Fibroblast of gingiva (primary cell): ENCODE results near the gene RSPRY1.
A peak's percentile ranks its signal among the peaks of the same experiment; 100 is the strongest.

Source experiments
- DNase-seq: peaks from one replicate; pipeline ENCODE4 v3.0.0-alpha.2; 2011; ENCODE audit warnings: low read depth

Gene RSPRY1

DNA sequence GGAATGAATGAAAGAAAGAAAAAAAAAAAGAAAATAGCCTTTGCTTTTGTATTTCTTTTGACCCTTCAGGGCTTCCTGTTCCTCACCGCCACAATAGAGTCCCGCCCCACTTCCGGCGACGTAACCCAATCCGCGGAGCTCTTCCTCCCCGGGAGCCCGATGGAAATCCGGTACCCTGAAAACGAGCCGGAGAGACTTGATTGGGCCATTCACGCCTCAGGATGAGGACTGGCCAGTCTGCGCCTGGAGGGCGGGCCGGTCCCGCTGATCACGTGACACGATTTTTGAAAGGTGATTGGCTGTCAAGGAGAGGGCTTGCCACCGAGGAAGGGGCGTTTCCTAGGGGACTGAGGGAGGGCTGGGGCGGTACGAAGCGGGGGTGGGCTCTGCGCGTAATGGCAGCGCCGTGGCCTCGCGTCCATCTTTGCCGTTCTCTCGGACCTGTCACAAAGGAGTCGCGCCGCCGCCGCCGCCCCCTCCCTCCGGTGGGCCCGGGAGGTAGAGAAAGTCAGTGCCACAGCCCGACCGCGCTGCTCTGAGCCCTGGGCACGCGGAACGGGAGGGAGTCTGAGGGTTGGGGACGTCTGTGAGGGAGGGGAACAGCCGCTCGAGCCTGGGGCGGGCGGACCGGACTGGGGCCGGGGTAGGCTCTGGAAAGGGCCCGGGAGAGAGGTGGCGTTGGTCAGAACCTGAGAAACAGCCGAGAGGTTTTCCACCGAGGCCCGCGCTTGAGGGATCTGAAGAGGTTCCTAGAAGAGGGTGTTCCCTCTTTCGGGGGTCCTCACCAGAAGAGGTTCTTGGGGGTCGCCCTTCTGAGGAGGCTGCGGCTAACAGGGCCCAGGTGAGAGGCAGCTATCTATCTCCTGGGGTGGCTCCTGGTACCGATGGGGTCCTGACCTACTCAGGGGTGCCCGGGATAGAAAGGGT is at the start of gene RSPRY1, which contains the start of gene PSME3IP1:
RSPRY1 (plus strand) TSS at position 385 of the 927 bp plus-strand sequence. CDS start 18,330 bp downstream, outside the sequence.
PSME3IP1 (minus strand) TSS at position 95 of the 927 bp plus-strand sequence. CDS start 12,185 bp downstream, outside the sequence.
- DNase-seq: peak; percentile 99

DNA sequence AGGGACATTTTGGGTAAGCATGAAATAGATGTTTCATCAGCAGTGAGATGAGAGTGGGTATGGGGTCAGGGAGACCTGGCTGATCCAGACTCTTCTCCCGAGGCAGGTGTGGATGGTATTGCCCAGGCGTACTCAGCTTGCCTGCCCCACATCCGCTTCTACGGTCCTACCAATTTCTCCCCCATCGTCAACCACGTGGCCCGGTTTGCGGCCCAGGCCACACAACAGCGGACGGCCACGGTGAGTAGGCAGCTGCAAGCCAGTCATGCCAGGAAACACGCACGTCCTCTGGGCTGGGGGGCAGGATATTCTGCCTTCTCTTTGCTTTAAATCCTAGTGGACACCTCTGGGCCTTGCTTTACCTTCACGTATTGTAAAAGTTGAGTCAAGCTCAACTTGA is 49.1 kb upstream of the RSPRY1 start:
- no peak for DNase-seq

DNA sequence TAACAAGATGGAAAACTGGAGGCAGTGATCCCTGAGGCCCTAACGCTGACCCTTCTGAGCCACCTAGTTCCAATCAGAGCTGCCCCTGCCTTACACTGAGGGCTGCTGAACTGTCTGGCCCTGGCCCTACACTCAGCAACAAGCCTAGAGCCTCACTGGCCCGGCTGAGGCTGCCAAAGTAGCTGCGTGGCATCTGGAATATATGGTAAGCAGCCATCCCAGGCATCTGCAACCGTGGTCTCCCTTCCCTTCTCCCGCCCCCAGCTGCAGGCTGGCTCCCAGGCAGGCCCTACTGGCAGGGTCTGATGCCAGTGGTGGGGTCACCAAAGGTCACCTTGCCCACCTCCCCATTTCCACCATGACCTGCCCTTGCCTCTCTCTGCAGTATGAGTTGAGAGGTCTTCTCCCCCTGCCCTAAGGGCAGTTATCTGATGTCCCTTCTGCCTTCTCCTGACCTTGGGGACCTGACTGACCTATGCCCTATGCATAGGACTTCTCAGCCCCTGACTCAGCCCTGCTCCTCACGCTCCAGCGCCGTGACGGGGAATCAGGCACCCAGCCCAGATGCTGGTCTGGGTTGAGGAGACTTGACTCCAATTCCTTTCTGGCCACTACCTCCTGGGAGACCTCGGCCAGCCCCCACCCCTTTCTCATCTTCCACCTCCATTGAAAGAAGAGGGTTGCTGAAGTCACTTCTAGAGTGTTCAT is 48.4 kb upstream of the RSPRY1 start:
- DNase-seq: no peak

DNA sequence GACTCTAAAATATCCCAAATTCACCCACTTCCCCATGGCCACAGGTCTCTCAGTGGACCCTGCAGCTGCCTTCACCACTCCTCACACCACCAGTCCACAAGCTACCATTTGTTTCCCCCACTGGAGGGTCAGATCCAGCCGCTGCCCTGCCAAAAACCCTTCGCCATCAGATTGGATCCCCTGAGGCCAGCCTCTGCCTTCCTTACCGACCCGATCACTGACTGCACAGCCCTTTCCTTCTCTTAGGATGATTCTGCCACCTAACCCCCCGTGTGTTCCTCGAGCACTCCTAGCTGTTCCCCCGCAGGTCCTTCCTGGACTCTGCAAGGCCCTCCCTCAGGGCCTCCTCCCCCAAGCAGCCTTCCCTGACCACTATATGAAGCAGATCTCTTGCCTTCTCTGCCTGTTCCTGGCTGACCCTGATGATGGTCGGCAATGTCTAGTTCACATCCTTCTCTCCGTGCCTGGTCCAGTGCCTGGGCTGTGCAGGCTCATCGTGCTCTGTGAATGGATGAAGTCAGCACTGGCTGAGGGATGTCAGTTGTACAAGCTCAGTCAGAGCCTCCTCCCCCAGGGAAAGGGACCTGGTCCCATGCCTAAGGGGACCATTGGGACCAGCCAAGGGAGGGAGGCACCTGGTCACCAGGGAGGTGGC is 47.7 kb upstream of the RSPRY1 start:
- DNase-seq: no peak

DNA sequence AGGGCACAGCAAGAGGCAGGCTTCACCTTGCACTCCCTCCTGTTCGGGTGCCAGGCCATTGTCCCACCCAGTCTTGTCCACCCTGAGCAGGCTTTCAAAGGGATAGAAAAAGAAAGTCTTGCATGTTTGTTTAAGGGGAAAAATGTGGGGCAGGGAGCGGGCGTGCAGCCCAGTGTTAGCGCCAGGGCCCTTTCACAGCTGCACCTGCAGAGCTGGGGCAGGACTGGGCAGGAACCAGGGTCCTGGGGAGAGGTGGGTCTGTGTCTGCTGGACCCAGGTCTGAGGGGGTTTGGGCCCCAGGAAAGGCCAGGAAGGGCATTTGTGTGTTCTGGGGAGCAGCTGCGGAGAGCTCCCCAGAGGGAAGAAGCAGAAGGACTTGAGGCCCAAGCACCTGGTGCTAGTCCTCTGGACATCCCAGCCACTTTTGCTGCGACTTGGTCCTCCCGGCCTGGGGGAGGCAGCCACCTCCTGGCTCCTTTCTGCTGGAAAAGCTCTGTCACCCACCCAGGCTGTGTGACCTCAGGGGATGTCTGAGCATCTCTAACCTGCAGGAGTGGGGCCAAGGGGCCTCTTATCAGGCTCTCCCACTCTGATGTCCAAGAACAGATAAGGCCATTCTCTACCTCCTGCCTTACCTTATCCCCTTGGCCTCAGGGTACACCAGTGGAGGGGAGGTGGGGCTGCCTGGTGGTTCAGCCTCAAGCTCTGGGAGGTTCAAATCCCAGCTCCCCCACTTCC is 45.0 kb upstream of the RSPRY1 start:
- DNase-seq: no peak

DNA sequence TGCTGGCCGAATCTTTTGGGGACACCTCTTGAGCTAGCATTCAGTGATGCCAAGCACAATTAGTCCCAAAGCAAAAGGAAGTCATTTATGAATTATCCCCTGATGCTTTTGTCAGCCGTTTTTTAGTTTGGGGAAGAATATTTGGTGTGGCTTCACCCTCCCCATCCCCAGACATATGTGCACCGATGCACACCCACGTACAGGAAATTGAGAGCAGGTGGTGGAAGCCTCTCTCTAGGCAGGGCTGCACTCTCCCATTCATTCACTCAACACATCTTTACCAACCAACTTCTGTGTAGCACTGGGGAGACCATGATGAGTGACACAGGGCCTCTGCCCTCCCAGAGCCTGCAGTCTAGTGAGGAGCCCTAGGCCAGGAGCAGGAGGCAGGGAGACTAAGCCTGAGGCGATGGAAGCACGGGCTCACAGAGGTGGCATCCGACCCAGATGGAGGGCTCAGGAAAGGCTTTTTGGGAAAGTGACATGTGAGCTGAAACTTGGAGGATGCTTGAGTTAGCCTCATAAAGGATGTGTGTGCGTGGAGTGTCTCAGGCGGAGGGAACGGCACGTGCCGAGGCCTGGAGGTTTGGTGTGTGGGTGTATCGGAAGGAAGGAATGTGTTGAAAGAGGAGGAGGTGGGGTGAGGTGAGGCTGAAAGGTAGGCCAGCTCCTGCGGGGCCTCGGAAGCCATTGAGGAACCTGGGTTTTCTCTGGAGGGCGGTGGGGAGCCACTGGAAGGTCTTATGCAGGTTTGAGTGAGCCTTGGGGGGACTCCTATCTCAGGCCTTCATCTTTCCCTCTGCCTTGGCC is 44.1 kb upstream of the RSPRY1 start:
- no peak for DNase-seq

DNA sequence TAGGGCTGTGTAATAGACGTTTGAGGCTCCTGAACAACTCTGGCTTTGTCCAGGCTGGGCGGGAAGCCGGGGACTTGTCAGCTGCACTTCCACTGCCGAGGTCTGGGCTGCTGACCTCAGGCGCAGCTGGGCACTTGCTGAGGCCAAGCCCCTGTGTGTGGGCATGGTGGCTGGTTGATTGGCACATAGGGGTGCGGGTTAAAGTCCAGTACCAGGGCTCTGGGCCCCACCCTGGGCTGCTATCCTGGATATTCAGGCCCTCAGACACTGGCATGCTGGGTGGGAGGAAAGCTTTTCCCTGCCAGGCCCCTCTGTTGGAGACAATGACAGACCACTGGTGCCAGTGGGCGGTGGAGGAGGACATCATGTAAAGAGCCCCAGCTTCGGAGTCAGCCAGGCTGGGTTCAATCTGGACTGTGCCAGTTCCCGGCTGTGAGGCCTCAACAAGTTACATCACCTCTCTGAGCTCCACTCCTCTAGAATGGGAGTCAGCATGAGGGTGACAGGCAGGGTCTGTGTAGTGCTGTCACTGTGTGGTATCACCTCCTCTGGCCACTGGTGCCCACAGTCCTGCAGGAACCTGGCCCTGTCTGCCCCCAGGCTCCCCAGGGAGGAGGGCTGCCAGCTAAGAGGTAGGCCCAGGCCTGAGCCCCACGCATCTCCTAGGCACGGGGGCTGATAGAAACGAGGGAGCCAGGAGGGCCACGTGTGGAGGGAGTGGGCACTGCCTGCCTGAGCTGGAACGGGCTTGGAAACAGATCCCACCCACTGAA is 42.8 kb upstream of the RSPRY1 start:
- DNase-seq: no peak

DNA sequence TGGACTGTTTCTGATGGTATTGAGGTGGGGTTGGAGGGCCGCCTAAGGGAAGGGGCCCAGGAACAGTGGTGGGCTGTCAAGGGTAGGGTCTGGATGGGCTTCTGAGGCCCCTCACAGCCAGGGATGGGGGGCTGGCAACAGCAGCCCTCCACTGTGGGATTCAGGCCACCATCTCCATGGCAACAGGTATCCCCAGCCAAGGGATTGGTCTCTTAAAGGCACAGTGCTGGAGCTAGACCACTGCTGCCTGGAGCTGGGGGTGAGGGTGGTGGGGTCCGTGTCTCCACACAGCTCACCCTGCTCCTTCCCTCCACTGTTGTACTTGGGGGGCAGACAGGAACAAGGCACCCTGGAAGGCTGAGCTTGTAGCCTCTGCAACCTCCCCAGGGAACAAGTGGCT is 42.1 kb upstream of the RSPRY1 start:
- no peak for DNase-seq

DNA sequence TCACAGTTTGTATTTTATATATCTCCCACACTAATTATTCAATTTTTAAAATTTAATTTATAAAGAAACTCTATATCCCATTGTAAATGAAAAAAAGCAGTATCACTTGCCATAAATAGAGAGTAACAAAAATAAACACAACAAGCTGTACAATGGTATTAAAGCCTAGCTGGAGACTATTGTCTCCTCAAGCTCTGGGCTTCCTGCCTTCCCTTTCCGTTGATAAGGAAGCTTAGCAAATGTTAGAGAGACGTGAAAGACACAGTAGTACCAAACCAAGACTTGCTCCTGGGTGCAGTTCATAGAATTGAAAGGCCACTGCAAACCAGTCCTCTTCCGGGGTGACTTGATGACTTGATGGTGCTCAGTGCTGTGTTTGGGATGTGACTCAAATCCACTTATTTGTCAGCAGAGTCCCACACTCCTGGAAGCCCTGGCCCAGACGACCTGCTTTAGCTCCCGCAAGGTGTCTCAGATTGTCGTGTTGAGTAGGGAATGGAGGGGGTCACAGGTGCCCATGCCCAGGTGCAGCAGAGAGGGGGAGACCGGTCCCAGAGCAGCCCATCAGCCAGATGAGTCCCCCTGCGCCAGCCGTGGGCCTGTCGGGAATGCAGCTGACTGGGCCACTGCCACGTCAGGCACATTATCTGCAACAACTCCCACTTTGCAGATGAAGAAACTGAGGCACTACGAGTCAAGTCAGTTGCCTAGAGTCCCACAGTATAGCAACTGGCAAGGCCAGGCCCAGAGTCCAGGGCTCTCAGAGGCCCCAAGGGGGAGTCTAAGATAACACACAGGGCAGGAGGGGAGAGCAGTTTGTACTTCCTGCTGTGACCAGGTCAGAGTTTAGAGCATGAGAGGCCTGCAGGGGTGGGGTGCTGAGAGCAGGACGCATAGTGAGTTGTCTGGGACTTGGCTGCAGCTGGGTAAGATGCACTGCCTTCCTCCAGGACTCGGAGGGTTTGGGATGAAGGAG is 40.8 kb upstream of the RSPRY1 start:
- DNase-seq: no peak

DNA sequence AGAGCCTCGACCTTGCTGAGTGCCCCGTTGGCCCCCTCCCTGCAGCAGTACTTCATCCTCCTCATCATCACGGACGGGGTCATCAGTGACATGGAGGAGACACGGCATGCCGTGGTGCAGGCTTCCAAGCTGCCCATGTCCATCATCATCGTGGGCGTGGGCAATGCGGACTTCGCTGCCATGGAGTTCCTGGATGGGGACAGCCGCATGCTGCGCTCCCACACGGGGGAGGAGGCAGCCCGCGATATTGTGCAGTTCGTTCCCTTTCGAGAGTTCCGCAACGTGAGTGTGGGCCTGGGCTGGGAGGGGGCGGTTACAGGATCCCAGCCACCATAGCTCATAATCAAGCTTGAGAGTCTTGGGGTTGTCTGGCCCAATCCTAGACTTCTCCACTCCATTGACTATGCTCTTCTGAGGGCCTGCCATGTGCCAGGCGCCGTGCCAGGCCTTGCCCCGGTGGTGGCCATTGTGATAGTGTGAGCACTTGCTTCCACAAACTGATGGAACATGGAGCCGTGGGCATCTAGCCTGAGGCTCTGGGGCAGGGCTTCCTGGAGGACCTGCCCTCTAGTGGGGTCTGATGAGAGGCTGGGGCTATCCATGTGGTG is 40.0 kb upstream of the RSPRY1 start:
- DNase-seq: no peak

DNA sequence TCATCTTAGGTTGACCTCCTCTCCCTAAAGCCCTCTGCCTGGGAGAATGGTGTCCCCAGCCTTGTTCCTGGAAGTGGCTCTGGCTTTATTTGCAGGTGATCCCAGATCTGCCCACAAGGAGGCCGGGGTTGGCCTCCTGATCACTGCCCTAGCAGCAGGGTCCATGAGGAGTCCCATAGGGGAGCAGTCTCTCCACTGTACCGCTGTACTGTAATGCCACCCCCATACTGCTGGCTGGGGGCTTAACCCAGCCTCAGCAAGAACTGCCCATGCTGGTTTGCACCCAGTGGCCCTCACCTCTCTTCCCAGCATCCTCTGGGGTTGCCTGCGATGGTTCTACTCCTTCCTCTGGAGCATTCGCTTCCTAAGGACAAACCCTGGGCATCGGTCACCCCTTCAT is 39.4 kb upstream of the RSPRY1 start:
- no peak for DNase-seq

DNA sequence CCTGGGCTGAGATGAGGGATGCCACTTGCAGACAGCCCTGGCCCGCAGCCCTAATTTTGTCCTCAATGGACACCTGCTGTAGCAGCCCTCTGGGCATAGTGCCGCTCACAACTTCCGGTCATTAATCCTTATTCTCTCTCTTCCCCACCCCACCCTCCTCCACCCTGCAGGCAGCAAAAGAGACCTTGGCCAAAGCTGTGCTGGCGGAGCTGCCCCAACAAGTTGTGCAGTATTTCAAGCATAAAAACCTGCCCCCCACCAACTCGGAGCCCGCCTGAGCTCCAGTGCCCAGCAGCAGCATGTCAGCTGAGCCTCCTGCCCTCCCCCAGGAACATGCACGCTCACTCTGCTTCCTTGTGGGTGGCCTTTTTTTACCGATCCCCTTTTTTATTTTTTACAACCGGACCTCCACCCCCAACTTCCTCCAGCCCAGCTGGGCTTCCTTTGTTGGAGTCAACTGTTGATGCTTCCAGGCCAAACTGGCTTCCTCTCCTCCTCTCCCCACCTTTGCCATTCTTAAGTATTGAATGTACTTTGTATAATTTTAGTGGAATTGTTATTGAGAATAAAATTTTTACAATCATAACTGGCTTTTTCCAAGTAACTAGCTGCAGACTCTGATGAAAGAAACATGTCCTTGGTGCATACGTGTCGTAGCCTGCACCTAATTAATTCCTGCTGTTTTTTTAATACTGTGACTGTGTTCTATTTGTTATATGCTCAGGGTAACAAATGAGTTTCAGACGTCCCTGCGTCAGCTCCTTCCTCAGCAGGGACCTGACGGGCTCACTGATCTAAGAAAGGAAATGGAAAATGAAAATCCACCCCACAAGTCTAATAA is 38.5 kb upstream of the RSPRY1 start:
- peak; percentile 80 for DNase-seq

DNA sequence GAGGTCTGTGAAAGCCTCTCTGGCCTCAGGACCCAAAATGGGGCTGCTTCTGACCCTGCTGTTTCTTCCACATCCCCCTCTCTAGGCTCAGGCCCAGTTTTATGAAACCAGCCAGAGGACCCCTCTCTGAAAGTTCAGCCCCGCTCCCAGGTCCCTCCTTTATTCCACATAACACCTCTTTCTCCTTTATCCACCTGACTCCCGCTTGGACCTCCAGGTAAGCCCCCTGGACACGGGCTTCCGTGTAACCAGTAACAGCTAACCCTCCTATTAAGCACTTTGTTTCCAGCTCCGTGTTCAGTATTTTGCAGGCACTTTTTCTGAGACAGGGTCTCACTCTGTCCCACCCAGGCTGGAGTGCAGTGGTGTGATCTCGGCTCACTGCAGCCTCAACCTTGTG is 37.6 kb upstream of the RSPRY1 start:
- DNase-seq: no peak

DNA sequence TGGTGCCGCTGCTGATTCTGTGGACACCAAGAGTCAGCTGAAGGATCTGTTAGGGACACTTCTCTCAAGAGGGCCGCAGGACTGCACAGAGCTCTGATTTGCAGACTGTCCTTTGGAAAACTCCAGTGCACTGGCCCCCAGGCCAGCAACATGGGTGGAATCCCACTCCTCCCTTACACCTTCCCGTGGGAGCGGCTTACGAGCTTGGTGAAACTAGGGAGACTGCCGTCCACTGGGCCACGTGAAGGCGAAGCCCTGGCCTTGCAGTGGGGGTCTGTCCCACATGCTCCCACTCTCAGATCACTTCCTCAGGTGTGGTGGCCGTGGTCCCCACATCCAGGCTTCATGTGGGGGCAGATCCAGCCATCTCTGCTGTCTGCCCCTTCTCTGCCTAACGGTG is 36.7 kb upstream of the RSPRY1 start:
- DNase-seq: no peak

DNA sequence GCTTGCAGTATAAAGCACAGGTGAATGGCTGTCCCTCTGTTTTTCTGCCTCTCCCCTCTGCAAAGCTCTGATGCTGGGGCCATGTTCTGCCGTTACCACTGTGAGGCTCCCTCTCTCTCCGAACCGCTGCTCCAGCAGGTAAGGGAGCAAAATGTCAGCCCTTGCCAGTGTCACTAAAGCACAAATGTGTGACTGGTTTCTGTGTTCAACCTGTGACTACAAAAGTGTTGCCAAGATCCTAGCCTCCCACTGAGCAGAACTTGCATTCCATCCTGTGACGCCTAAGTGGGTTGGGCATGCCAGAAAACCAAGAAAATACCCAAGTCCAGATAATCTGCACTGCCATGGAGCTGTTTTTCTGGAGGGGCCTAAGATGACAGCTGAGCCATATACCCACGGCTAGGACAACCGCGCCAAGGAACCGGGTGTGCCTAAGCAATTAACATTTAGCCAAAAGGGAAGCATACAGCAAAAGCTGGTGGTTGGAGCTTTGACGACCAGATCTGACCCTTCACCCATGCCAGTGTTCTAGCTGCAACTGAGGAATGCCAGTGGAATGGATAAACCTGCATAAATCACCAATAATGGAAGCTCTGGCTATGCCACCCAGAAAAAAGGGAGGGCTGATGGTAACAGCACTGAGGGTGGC is 35.3 kb upstream of the RSPRY1 start:
- DNase-seq: peak; percentile 25

DNA sequence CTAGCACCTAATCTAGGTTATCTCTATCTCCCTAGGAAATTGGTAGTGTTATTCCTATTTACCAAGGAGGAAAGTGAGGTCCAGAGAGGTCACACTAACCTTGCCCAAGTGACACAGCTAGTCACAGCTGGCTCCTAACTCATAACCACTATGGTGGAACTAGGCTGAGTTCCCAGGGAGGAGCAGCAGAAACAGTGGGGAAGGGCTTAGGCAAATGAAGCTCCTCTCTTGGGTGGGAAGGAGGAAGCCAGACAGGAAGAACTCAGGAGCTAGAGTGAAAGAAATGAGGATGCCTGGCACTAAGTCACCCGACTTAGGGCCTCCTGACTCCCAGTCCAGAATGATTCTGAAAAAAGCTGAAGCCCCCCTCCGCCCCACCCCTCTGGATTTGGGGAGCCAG is 34.8 kb upstream of the RSPRY1 start:
- DNase-seq: no peak
